MM.1S (cell line): ENCODE measurements around the gene PTH1R.

Source experiments
- DNase-seq: peaks from one replicate; pipeline ENCODE4 v3.0.0-alpha.2; 2015
- H2AFZ ChIP-seq: fragments of 300-600 bp; sonication (generic); 2 replicates; pipeline ENCODE4 v1.6.0; 2016; ENCODE audit warnings: antibody characterized with exemption, low read length
- H3F3A ChIP-seq: fragments of 300-600 bp; sonication (generic); 2 replicates; pipeline ENCODE4 v1.6.1; 2016; ENCODE audit warnings: mild to moderate bottlenecking, antibody characterized with exemption, low read length, moderate library complexity, mixed read lengths; ENCODE audit not compliant: insufficient read depth
- H3K27ac ChIP-seq: fragments of 300-600 bp; sonication (generic); 2 replicates; pipeline ENCODE4 v1.5.1; 2016; ENCODE audit warnings: mild to moderate bottlenecking, low read length
- H3K27me3 ChIP-seq: fragments of 300-600 bp; sonication (generic); replicated peaks from 2 replicates; pipeline ENCODE4 v1.6.0; 2016; ENCODE audit warnings: low read length; ENCODE audit not compliant: insufficient read depth
- H3K36me3 ChIP-seq: fragments of 300-600 bp; sonication (generic); replicated peaks from 2 replicates; pipeline ENCODE4 v1.6.1; 2016; ENCODE audit warnings: mild to moderate bottlenecking, low read length, mixed read lengths; ENCODE audit not compliant: insufficient read depth
- H3K4me1 ChIP-seq: fragments of 300-600 bp; sonication (generic); 2 replicates; pipeline ENCODE4 v1.6.1; 2016; ENCODE audit warnings: low read length, mixed read lengths
- H3K4me2 ChIP-seq: fragments of 300-600 bp; sonication (generic); 2 replicates; pipeline ENCODE4 v1.6.0; 2016; ENCODE audit warnings: low read depth, low read length
- H3K4me3 ChIP-seq: fragments of 300-600 bp; sonication (generic); 2 replicates; pipeline ENCODE4 v1.5.1; 2016; ENCODE audit warnings: low read length, mixed read lengths
- H3K79me2 ChIP-seq: fragments of 300-600 bp; sonication (generic); 2 replicates; pipeline ENCODE4 v1.6.1; 2016; ENCODE audit warnings: mixed run types, low read length, mixed read lengths
- H3K9ac ChIP-seq: fragments of 300-600 bp; sonication (generic); 2 replicates; pipeline ENCODE4 v1.6.1; 2016; ENCODE audit warnings: low read length, mixed read lengths
- H3K9me2 ChIP-seq: fragments of 300-600 bp; sonication (generic); replicated peaks from 2 replicates; pipeline ENCODE4 v1.6.1; 2016; ENCODE audit warnings: mild to moderate bottlenecking, low read length, mixed read lengths; ENCODE audit not compliant: insufficient read depth
- H3K9me3 ChIP-seq: fragments of 300-600 bp; sonication (generic); replicated peaks from 2 replicates; pipeline ENCODE4 v1.6.1; 2016; ENCODE audit warnings: mild to moderate bottlenecking, low read length, mixed read lengths; ENCODE audit not compliant: insufficient read depth
- H4K20me1 ChIP-seq: fragments of 300-600 bp; sonication (generic); 2 replicates; pipeline ENCODE4 v1.6.1; 2016; ENCODE audit warnings: mild to moderate bottlenecking, low read length, moderate library complexity, mixed read lengths; ENCODE audit not compliant: insufficient read depth
- CTCF ChIP-seq: fragments of 300-600 bp; sonication (generic); IDR thresholded peaks from 2 replicates; pipeline ENCODE4 v1.5.1; 2016; ENCODE audit warnings: antibody characterized with exemption, low read length, mixed read lengths
- EZH2 ChIP-seq: fragments of 300-600 bp; sonication (generic); optimal IDR thresholded peaks from 2 replicates; pipeline ENCODE3; 2017; ENCODE audit warnings: low read depth, mild to moderate bottlenecking, antibody characterized with exemption, low read length, mixed read lengths
- EZH2phosphoT487 ChIP-seq: fragments of 300-600 bp; sonication (generic); IDR thresholded peaks from 2 replicates; pipeline ENCODE4 v1.6.1; 2018; ENCODE audit warnings: antibody characterized with exemption, low read length

Gene PTH1R

GRCh38 chr3:46933261-46933660, 55.7 kb downstream of the PTH1R start:
- Histone ChIP-seq H4K20me1 (peaks cover 32% of the 10 kb centered on the region), H3K4me1 (peaks cover 35% of the 10 kb centered on the region), H3F3A (peaks cover 5% of the 10 kb centered on the region; the same call in 1 of the 2 replicates), H3K9ac (no peak overlapping the region), H3K27ac (no peak overlapping the region), H2AFZ (no peak overlapping the region), H3K79me2 (peaks cover 89% of the 10 kb centered on the region), H3K36me3 (0 out of 2 replicates have a peak, but pooled peaks cover 7% of the 10 kb centered on the region), H3K27me3 (no peaks in the 10 kb centered on the region), H3K9me2 (no peaks in the 10 kb centered on the region), H3K4me2 (no peak overlapping the region), H3K4me3 (no peak overlapping the region), H3K9me3 (no peaks in the 10 kb centered on the region)
- no peak for DNase-seq
- TF ChIP-seq CTCF, result no peak
- no peak for TF ChIP-seq EZH2
- no peak for TF ChIP-seq EZH2phosphoT487

GRCh38 chr3:46934072-46934471, 56.6 kb downstream of the PTH1R start:
- Histone ChIP-seq H3K4me1 (peaks cover 27% of the 10 kb centered on the region), H3F3A (no peaks in the 10 kb centered on the region; the same call in 1 of the 2 replicates), H3K9ac (no peak overlapping the region), H3K4me2 (no peak overlapping the region), H3K4me3 (no peak overlapping the region), H3K79me2 (peaks cover 94% of the 10 kb centered on the region), H3K9me2 (no peaks in the 10 kb centered on the region), H4K20me1 (peaks cover 32% of the 10 kb centered on the region), H3K27ac (no peak overlapping the region), H3K27me3 (no peaks in the 10 kb centered on the region), H2AFZ (no peak overlapping the region), H3K9me3 (no peaks in the 10 kb centered on the region), H3K36me3 (0 out of 2 replicates have a peak, but pooled peaks cover 5% of the 10 kb centered on the region)
- no peak for DNase-seq
- TF ChIP-seq EZH2 (no peak), EZH2phosphoT487 (no peak), CTCF (no peak)

- Histone ChIP-seq H3K27ac (no peak overlapping the region), H3K9ac (no peak overlapping the region), H3K36me3 (no peaks in the 10 kb centered on the region), H3K4me3 (no peak overlapping the region), H3K79me2 (peaks cover 94% of the 10 kb centered on the region), H3K9me3 (no peaks in the 10 kb centered on the region), H4K20me1 (peaks cover 32% of the 10 kb centered on the region), H3K4me1 (peaks cover 24% of the 10 kb centered on the region), H2AFZ (no peak overlapping the region), H3F3A (no peaks in the 10 kb centered on the region; the same call in 1 of the 2 replicates), H3K9me2 (no peaks in the 10 kb centered on the region), H3K4me2 (no peak overlapping the region), H3K27me3 (no peaks in the 10 kb centered on the region)
- no peak for TF ChIP-seq EZH2
- DNase-seq, result no peak
Observed at GRCh38 chr3:46934498-46935167, 57.1 kb downstream of the PTH1R start.

GRCh38 chr3:46935168-46935858, 57.8 kb downstream of the PTH1R start:
- no peaks in the 10 kb centered on the region for H3K9me2 ChIP-seq
- no peaks in the 10 kb centered on the region for H3K36me3 ChIP-seq
- no peak overlapping the region for H3K4me3 ChIP-seq
- peaks cover 96% of the 10 kb centered on the region for H3K79me2 ChIP-seq
- no peak overlapping the region for H3K4me2 ChIP-seq
- no peak overlapping the region for H3K9ac ChIP-seq
- H3K9me3 ChIP-seq, result no peaks in the 10 kb centered on the region
- no peak for DNase-seq
- no peak overlapping the region for H3K27ac ChIP-seq
- peaks cover 24% of the 10 kb centered on the region for H3K4me1 ChIP-seq
- H4K20me1 ChIP-seq, result peaks cover 36% of the 10 kb centered on the region
- H3F3A ChIP-seq, result no peaks in the 10 kb centered on the region; the same call in 1 of the 2 replicates
- H3K27me3 ChIP-seq, result no peaks in the 10 kb centered on the region
- TF ChIP-seq CTCF (no peak), EZH2 (no peak), EZH2phosphoT487 (no peak)
- H2AFZ ChIP-seq, result no peak overlapping the region
